Fibroblast of skin of back (primary cell): ENCODE results near the gene EML4.

Source experiments
- DNase-seq: peaks from one replicate; pipeline ENCODE4 v3.0.0-alpha.2; 2013

The EML4 gene

DNA sequence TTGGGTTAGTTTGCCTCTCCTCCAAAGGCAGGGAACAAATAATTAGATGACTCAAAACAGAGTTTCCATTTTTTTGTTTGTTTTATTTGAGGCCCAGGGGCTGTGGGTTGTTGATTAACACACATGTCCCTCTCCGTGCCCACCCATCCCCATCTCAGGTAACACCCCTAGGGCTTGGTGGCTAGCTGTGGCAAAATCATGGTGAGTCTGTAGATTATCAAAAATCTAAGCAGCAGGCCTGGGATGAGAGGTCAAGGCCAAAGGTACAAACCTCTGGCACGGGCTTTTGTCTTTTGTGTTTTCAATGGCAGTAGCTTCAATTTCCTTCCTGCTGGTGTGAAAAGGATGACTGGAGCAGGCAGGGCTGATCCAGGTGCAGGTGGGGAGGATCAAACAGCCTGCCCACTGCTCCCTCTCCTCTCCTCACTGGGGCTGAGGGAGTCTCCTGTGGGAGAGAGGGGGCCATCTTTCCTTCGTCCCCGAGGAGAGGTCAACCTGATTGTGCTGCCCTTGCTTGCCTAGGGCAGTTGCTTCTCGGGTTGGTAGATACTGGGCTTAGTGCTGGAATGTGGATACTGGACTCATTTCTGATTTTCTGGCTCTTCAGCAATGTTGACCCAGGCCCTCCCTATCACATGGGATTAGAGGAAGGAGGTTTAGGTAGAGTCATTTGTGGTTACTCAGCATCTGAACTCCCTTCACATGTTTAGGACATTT is 31.9 kb upstream of the EML4 start:
- DNase-seq: no peak

- peak; percentile 99 for DNase-seq
Measured at GRCh38 chr2:42138163-42139015, 30.8 kb upstream of the EML4 start.

DNA sequence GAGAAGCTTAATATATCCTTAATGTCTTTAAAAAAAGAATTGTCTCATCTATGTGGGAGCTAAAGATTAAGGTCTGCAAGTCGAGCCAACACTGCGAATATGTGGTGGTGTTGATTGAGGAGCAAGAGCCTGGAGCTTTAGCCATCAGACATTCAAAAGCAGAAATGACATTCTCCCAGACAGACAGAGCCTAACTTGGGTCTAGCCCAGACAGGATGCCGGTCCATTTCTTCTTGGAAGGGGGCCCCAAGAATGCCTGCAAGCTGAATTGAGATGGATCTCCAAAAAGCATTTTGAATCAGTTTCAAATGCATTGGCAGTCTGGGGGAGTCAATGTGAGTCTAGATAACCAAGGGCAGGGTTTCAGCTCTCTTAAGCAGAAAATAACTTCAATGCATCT is 30.1 kb upstream of the EML4 start:
- no peak for DNase-seq

- DNase-seq: no peak
Measured at GRCh38 chr2:42140496-42140895, 28.7 kb upstream of the EML4 start.

DNA sequence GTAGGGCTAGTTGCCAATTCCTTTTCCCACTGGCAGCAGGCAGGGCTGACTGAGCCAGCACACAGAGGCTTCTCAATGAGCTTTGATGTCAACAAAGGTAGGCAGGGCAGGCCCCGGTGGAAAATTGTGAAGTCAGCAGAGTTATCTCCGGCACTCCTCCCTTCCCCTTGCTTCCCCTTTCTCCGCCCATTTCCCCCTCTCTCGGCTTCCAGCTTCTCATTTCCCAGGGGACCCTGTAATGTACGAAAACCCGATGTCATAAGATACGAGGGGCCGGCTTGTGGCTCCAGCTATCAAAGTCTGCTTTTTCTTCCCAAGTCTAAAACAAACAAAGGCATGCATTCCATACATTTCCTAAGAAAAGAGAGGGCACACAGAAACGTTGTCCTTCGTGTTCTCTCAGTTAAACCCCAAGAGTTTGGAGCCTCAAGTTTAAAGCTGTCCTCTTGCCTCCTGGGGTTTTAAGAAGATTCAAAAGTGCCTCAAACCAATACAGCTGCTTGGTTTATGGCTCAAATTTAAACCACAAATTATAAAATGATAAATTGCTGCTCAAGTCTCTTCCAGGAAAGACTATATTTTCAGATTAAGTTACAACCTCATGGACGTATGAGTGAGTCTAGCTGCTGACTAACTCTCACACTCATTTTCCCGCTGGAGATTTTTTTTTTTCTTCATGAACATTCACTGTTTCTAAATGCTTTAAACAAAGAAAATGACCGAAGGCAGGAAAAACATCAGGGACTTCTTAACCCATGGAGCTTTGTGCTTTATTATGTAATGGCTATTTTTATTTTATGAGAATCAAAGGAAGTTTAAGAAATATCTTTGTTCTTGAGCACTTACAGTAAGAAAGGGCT is 27.2 kb upstream of the EML4 start:
- DNase-seq: peak; percentile 94

DNA sequence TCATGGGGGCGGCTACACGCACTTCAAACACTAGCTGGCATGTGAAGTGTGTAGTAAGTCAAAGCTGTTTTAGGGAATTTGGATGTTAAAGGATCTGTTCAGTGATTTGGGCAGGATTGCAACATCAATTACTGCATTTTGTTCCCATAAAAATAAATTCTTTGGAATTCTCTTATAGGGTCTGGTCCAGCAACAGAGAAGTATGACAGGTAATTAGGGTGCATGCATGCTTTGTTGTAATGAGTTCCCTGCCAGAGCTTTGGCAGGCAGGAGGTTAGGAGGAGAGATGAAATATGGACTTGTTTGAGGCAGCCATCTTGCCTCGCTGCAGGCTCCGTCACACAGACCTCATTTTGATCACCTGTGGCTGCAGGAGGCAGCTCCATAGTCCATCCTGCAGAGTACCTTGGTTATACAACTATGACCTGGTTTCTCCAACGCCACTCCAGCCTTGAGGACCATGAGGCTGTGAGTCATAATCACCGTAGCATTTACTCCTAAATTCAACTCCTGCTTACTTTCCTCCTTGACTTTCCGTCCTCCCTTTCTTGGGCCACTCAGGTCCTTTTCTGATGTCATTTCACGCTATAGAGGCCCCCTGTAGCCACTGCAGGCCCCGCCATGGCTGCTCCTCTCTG is 26.5 kb upstream of the EML4 start:
- no peak for DNase-seq

DNA sequence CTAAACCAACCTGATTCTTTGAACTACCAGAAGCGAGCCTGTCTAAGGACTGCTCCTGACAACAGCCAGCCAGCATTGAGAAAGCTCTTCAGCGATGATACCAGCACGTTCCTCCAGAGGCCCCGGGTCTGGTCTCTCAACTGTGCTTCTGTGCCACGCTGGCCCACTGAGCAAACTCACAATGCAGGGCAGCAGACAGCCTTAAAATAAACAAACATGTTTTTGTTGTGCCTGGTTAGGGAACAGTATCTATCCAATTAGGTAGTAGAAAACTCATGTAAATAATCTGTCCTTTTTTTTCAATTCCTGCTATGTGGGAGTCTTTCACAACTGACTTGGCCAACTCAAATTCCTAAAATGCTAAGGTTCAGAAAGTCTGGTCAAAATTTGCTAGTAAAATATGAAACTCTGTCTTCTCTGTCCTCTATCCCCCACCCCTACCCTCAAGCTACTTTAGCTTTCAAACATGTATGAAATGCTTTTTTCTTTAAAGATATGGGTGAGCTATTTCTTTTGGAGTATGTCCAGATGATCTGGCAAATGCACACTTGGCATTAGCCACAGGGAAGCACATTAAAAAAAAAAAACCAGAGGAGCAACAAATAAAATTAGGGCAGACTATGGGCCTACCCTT is 21.4 kb upstream of the EML4 start:
- DNase-seq: peak; percentile 75

- DNase-seq: no peak
Measured at GRCh38 chr2:42150159-42150558, 19.0 kb upstream of the EML4 start.

GRCh38 chr2:42153944-42154581 is 15.1 kb upstream of the EML4 start:
- DNase-seq: no peak

GRCh38 chr2:42156721-42157120 is 12.4 kb upstream of the EML4 start:
- no peak for DNase-seq

GRCh38 chr2:42161444-42161843 is 7.7 kb upstream of the EML4 start:
- no peak for DNase-seq

- no peak for DNase-seq
Measured at GRCh38 chr2:42163444-42164045, 5.6 kb upstream of the EML4 start.

DNA sequence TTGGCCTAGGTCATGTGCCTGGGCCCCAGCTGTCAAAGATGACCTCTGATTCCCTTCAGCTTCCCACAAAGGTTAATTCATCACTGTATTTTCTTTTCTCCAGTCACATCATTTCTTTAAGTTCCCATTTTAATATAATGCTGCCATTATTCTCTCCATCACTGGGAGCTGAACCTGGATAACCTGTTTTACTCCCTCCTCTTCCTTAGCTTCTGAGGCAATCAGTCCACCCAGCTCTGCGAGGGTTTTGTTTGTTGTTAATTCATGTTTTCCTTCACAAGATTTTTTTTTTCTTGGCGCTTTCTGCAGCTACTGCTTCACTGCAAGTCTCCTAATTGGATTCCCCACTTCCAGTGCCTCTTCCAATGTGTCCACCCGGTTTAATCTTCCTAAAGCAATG is 5.1 kb upstream of the EML4 start:
- no peak for DNase-seq

DNA sequence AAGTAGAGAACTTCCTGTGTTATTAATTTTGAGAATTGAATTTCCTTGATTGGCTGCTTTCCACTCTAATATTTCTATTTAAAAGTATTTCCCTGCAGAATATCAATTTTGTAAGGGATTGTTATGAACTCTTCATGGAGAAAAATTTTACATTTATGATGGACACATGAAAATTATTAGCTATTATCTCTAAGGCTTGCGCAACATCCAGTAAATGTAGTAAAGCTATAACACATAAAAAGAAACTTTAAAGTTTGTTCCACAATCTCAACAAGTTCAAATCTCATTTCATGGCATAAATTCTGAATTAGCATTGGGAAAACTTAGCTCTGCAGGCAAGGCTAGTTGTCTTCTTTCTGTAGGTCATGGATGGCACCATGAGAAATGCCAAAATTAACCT is 4.2 kb upstream of the EML4 start:
- no peak for DNase-seq

DNA sequence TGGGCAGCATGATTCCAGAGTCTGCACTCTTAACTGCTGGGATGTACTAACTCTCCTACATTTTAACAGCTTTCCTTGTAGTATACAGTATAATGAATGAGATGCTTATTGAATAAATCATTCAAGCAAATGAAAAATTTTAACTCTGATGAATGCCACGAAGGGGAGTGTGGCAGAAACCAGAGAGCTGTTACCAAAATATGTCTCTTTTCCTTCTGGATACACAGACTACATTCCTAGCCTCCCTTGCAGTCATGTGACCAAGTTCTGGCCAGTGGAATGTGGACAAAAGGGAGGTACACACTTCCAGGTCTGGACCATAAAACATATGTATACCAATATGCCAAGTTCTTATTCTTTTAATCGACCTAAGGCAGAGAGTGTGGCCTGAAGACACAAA is 1.7 kb upstream of the EML4 start:
- DNase-seq: peak; percentile 36

GRCh38 chr2:42168459-42169099 is 574 bp upstream of the EML4 start:
- DNase-seq: no peak

DNA sequence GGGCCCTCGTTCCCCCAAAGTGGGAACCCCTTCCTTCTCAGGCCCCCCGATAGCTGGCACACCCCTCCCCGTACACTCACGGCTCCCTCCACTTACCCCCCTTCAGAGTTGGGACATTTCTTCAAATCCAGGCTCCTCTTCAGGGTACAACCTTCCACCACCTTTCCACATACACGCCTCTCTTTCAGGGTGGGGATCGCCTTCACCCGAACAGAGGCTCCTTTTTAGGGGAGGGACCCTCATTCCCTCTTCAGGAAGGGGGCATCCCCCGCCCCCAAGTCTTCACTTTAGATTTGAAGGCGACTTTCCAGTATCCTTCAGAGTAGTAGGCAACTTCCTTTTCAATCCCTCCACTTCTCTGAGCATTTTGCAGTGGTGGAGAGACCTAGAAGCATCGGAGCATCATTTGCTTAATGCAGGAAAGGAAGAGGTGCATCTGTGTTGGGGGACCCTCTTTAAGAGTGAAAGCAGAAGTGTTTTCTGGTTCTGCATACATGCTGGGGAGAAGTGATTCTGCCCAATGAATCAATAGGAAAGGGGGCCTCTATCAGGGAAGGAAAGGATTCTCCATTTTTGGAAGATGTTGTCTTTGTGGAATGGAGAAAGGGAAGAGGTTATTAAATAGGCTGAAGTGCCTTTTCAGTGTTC is 845 bp downstream of the EML4 start:
- no peak for DNase-seq

- DNase-seq: no peak
Measured at GRCh38 chr2:42170619-42171395, 1.7 kb downstream of the EML4 start.

- DNase-seq: no peak
Measured at GRCh38 chr2:42171396-42171980, 2.3 kb downstream of the EML4 start.
